Stimulated activated naive CD8-positive, alpha-beta T cell treated with anti-CD3 and anti-CD28 coated beads, Interleukin-15, Interleukin-2, amounts not matched to agents 100 U/mL and 50 U/mL, for 24 hours (primary cell): ENCODE data around the gene BPGM.
A peak's percentile ranks its signal among the peaks of the same experiment; 100 is the strongest.
"Not testable (repeated sequence)": the region's sequence is repeated elsewhere in the genome, so short reads cannot be mapped to it uniquely, and the experiment has no call there.

Source experiments
- ATAC-seq: fragments of 150-1000 bp; cut with Tn5 transposase; one replicate; pipeline ENCODE4 v1.10.0; 2021
- DNase-seq: peaks from one replicate; pipeline ENCODE4 v3.0.0; 2021

The BPGM gene

DNA sequence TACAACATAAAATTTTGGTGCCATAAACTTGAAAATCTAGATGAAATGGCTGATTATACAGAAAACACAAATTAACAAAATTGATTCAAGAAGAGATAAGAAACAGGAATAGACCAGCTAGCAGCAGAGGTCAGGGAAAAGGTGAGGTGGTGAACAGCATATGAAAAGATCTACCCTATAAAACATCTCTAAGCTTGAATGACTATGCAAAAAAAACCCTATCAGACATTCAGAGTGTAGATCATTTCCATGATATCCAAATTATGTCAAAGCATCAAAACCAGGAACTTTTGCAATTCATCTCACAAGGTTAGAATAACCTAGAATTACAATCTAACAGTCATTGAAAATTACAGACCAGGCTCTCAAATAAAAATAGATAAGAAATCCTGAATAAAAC, 14.6 kb upstream of the BPGM start:
- DNase-seq (no peak), ATAC-seq (no peak)

DNA sequence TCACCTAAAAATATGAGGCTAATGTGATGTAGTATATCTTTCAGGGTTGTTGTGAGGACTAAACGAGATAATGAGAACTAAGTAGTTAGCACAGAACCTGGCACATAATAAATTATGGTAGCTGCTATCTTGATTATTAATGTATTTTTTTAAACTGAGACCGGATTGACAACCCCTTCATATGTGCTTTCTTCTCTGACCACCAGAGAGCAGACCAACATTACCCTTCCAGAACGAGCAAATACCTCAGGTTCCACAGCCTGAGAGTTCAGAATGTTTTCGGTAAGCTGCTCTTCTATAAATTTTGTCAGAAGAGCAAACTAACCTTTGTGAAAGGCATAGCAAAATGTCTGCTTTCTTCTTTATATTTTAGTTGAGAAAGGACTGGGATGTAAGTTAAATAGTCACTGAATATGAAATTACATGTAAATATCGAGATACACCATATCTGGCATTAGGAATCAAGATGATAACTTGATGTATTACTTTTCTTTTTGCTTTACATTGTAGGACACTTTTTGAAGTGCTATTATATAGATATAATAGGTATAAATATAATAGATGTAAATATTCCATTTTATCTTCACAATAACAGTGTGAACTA, 13.6 kb upstream of the BPGM start:
- ATAC-seq (peak; percentile 70), DNase-seq (no peak)

- no peak for DNase-seq
- ATAC-seq: peak; percentile 45
Observed at GRCh38 chr7:134636008-134636449, 10.6 kb upstream of the BPGM start.

GRCh38 chr7:134637441-134637840, 9.2 kb upstream of the BPGM start:
- ATAC-seq (no peak), DNase-seq (no peak)

GRCh38 chr7:134637934-134638719, 8.5 kb upstream of the BPGM start:
- DNase-seq: no peak
- ATAC-seq: peak; percentile 57

- DNase-seq (no peak), ATAC-seq (no peak)
Observed at GRCh38 chr7:134639061-134639460, 7.6 kb upstream of the BPGM start.

- ATAC-seq: no peak
- DNase-seq: no peak
Observed at GRCh38 chr7:134639683-134640279, 6.9 kb upstream of the BPGM start.

- ATAC-seq (no peak), DNase-seq (no peak)
Observed at GRCh38 chr7:134640842-134641715, 5.6 kb upstream of the BPGM start.

GRCh38 chr7:134641981-134642380, 4.7 kb upstream of the BPGM start:
- not testable (repeated sequence) for DNase-seq, ATAC-seq

GRCh38 chr7:134643131-134643530, 3.5 kb upstream of the BPGM start:
- DNase-seq (no peak), ATAC-seq (no peak)

- ATAC-seq (no peak), DNase-seq (no peak)
Observed at GRCh38 chr7:134645478-134645877, 1.2 kb upstream of the BPGM start.

DNA sequence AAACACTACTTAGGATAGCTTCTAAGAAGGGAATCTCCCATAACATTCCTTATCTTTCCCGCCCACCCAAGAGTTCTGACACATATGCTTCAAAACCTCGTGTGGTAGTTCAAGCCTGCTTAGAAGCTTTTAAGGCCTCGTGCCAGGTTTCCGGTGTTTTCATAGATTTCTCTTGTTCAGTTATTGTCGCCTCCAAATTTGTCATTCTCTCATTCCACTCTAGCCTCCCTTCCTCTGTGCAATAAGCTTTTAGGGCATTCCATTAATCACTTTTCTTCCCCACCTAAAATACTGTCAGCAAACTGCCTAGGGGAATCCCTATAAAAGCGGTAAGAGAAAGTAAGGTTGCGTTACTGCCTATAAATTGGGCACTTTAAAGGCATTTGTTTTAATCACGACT, 718 bp upstream of the BPGM start:
- DNase-seq (no peak), ATAC-seq (no peak)

DNA sequence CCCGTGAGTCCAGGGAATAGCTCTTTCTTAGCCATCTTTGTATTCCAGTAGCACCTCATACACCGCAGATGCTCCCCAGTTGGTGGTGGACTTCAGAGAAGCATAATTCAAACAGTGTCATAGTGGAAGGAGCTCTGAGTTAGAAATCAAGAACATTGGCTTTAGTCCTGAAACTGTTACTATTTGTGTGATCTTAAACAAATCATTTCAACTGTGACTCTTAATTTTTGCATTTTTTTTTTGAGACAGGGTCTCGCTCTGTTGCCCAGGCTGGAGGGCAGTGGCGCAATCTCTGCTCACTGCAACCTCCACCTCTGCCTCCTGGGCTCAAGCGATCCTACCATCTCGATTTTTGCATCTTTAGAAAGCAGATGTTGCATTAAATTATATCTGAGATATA, 1.8 kb downstream of the BPGM start:
- ATAC-seq: no peak
- DNase-seq: no peak

GRCh38 chr7:134649226-134649775, 2.6 kb downstream of the BPGM start:
- no peak for ATAC-seq

GRCh38 chr7:134651991-134652390, 5.3 kb downstream of the BPGM start:
- ATAC-seq: no peak
- DNase-seq: no peak

More at GRCh38 chr7:134649226-134649775, 2.6 kb downstream of the BPGM start:
- no peak for DNase-seq

GRCh38 chr7:134654104-134654775, 7.6 kb downstream of the BPGM start:
- ATAC-seq (peak; percentile 90), DNase-seq (no peak)

DNA sequence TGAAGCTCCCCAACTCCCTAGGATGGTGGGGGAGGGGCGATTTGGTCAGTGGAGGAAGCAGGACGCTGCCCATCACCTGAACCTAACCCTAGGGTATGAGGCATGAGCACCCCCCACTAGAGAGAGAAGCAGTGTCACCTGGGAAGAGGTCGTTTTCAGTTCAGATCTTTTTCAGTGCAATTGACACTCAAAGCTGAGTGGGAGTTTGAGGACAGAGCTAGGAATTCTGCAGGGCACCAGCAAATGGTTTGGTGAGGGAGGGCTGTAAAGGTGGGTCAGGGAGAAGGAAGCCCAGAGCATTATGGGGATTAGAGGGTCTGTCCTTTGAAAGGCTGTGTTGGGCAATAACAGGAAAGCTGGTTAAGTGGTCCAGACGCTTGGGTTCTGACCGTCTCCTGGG, 10.9 kb downstream of the BPGM start:
- no peak for DNase-seq
- ATAC-seq: no peak

GRCh38 chr7:134660242-134660785, 13.7 kb downstream of the BPGM start:
- DNase-seq: no peak
- ATAC-seq: no peak

DNA sequence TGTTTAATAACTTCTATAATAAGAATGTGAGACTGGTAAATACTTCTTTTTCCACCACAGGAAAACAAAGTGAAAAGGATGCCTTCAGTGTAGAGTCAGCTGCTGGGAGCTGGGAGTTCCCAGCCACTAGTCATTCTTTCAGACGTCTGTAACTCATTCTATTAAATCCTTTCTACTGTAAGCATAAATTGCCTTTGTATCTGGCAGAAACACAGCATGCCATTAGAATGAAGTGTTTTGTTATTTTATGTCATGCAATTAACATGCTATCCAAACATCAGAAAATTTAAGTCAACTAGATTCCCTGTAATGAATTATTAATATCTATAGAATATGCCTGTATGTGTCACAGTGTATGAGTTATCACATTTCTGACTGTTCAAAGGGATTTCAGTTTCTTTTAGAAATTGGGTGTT, 14.3 kb downstream of the BPGM start:
- ATAC-seq (no peak), DNase-seq (no peak)

DNA sequence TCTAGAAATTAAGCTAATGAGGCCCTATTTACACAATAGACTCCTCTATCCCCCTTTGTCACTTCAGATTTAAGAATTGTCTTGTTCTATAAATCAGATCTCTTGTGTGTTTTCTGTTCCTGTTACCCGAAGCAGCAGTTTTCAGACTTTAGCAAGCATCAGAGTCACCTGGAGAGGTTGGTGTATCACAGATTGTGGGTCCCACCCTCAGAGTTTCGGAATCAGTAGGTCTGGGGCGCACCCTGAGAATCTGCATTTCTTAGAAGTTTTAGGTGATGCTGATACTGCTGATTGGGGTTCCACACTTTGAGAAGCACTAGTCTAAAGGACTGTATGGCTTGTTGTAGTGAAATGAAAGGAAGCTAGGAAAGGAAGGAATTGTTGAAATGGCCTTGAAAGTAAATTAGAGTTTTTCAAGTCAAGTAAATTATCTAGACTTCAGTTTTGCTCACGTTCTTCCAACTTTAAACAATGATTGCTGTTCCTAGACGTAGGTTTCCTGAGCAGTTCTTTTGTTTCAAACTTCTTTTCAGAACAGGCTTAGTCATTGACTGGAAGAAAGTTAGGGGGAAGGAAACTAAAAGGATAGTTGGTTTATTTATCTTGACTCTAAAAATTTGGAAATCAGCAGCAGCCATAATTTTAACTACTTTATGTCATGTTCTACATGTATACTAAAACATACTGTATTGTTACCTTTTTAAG, 15.7 kb downstream of the BPGM start:
- ATAC-seq (no peak), DNase-seq (no peak)

GRCh38 chr7:134662871-134663205, 16.2 kb downstream of the BPGM start:
- ATAC-seq (no peak), DNase-seq (no peak)
